Measurements from ENCODE around the gene MYF6. TPM values are rescaled to one million over a fixed set of nuclear protein-coding genes. Genes with fewer than 3 reads are reported as not detected.

The MYF6 gene
- total RNA-seq, 4 donors from 2014 or later, result not detected

- H3K36me3 ChIP-seq, result no peaks in the 10 kb centered on the region
- WGBS, result 93% methylated on average over 1 of the region's 1 CpG
- TF ChIP-seq, protein P1, sequence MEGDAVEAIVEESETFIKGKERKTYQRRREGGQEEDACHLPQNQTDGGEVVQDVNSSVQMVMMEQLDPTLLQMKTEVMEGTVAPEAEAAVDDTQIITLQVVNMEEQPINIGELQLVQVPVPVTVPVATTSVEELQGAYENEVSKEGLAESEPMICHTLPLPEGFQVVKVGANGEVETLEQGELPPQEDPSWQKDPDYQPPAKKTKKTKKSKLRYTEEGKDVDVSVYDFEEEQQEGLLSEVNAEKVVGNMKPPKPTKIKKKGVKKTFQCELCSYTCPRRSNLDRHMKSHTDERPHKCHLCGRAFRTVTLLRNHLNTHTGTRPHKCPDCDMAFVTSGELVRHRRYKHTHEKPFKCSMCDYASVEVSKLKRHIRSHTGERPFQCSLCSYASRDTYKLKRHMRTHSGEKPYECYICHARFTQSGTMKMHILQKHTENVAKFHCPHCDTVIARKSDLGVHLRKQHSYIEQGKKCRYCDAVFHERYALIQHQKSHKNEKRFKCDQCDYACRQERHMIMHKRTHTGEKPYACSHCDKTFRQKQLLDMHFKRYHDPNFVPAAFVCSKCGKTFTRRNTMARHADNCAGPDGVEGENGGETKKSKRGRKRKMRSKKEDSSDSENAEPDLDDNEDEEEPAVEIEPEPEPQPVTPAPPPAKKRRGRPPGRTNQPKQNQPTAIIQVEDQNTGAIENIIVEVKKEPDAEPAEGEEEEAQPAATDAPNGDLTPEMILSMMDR (IDR thresholded peaks at IDR 0.05), result no peak
- TF ChIP-seq EP300 (IDR thresholded peaks at IDR 0.05), result no peak
- TF ChIP-seq POLR2A (IDR thresholded peaks at IDR 0.05), result no peak
- TF ChIP-seq POLR2AphosphoS5 (IDR thresholded peaks at IDR 0.05), result no peak
Measured at GRCh38 chr12:80677994-80678393, 29.4 kb upstream of the MYF6 start.

DNA sequence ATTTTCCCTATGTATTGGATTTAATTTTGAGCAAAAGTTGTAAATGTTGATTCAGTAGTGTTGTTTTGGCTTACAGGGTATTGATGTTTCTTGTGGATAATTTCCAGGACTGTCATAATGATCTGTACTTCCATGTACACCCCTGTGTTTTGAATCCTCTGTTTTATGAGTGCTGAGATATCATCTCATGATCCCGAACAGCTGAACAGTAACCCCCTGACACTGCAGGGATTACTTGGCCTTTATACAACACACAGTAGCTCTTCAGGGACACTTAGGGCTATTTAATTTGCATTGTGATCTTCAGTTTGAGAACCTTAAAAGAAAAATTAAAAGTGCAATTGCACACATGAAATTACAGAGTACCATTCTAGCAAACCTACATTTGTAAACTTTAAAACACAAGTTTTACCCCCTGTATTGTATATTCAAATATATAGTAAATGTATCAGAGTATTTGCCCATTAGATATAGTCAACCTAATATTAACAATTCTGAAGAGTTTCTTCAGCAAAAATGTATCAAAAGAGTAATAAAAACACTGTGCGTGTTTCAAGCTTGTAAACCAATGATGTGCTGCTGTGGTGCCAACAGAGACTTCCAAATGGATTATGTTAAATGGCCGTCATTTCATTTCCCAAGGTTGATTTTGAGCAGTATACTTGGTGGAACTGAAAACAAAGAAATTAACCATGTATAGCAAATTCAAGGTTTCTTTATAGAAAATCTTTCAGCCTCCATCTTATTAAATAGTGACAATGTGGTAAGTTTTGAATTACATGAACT is 27.9 kb upstream of the MYF6 start:
- 83% methylated on average over 3 of the region's 3 CpGs for WGBS
- TF ChIP-seq POLR2AphosphoS5 (IDR thresholded peaks at IDR 0.05) (no peak), EP300 (IDR thresholded peaks at IDR 0.05) (no peak), POLR2A (IDR thresholded peaks at IDR 0.05) (no peak)
- TF ChIP-seq, protein P1 (IDR thresholded peaks at IDR 0.05), result no peak
- Histone ChIP-seq H3K27ac (no peak overlapping the region), H3K27me3 (no peaks in the 10 kb centered on the region), H3K36me3 (no peaks in the 10 kb centered on the region), H3K4me3 (no peak overlapping the region), H3K9me3 (no peaks in the 10 kb centered on the region), H3K4me1 (no peaks in the 10 kb centered on the region)
- no peak for DNase-seq (ENCODE audit: low spot score in 2 of 2)

More at GRCh38 chr12:80677994-80678393, 29.4 kb upstream of the MYF6 start:
- Histone ChIP-seq H3K4me1 (no peaks in the 10 kb centered on the region), H3K27me3 (no peaks in the 10 kb centered on the region), H3K9me3 (no peaks in the 10 kb centered on the region), H3K4me3 (no peak overlapping the region), H3K27ac (no peak overlapping the region)
- no peak for DNase-seq (ENCODE audit: low spot score in 2 of 2)

DNA sequence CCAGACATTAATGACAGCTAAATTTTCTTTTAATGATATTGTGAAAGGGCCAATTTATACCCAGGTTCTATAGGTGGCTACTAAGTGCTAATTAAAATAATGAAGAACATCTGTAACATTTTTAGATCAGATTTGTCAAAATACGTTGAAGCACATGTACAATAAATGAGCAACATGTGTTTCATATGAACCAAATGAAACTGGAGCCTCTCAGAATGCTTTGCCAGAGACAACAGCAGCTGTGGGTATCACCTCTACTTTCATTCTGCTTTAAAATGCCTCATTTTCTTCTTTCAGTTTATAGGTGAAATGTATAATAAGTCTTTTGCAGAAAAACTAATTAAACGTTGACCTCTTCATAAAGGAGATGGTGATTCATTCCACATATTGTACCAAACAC is 26.1 kb upstream of the MYF6 start:
- no peak for DNase-seq (ENCODE audit: low spot score in 2 of 2)
- Histone ChIP-seq H3K27me3 (no peaks in the 10 kb centered on the region), H3K27ac (no peak overlapping the region), H3K4me3 (no peak overlapping the region), H3K4me1 (no peaks in the 10 kb centered on the region), H3K9me3 (no peaks in the 10 kb centered on the region), H3K36me3 (no peaks in the 10 kb centered on the region)
- 59% methylated on average over 2 of the region's 2 CpGs for WGBS
- TF ChIP-seq EP300 (IDR thresholded peaks at IDR 0.05) (no peak), POLR2AphosphoS5 (IDR thresholded peaks at IDR 0.05) (no peak), POLR2A (IDR thresholded peaks at IDR 0.05) (no peak)
- TF ChIP-seq, protein P1 (IDR thresholded peaks at IDR 0.05), result no peak

DNA sequence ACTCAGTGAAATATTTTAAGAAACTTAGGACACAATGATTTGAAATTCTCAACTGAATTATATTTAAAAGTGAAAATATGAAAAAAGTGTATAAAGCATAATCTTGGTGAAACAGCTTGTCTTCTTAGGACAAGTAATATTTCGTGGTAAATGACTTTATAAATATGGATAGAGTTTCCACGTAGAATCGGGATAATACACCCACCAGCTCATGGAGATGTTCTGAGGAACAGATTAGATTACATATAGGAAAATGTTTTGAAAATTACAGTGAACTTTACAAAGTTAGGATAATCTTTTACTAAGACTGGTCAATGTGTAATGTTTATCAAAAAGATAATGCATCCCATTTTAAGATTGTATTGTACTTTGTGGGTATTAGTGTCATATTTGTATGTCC is 25.6 kb upstream of the MYF6 start:
- WGBS, result 80% methylated on average over 3 of the region's 3 CpGs
- no peaks in the 10 kb centered on the region for H3K4me1 ChIP-seq
- no peaks in the 10 kb centered on the region for H3K27me3 ChIP-seq
- no peaks in the 10 kb centered on the region for H3K36me3 ChIP-seq
- no peaks in the 10 kb centered on the region for H3K9me3 ChIP-seq
- no peak for DNase-seq (ENCODE audit: low spot score in 2 of 2)
- H3K4me3 ChIP-seq, result no peak overlapping the region
- H3K27ac ChIP-seq, result no peak overlapping the region
- TF ChIP-seq EP300 (IDR thresholded peaks at IDR 0.05), result no peak

- DNase-seq (ENCODE audit: low spot score in 2 of 2), result no peak
- TF ChIP-seq, protein P1 (IDR thresholded peaks at IDR 0.05), result no peak
- H3K27ac ChIP-seq, result no peak overlapping the region
- no peaks in the 10 kb centered on the region for H3K9me3 ChIP-seq
- WGBS, result 43% methylated on average over 7 of the region's 7 CpGs
- H3K36me3 ChIP-seq, result no peaks in the 10 kb centered on the region
- no peaks in the 10 kb centered on the region for H3K4me1 ChIP-seq
- H3K4me3 ChIP-seq, result no peak overlapping the region
- H3K27me3 ChIP-seq, result no peaks in the 10 kb centered on the region
Measured at GRCh38 chr12:80684077-80684495, 23.3 kb upstream of the MYF6 start.

GRCh38 chr12:80690090-80690489 is 17.3 kb upstream of the MYF6 start:
- TF ChIP-seq, protein P1 (IDR thresholded peaks at IDR 0.05), result no peak
- TF ChIP-seq POLR2AphosphoS5 (IDR thresholded peaks at IDR 0.05) (no peak), EP300 (IDR thresholded peaks at IDR 0.05) (no peak), POLR2A (IDR thresholded peaks at IDR 0.05) (no peak)
- Histone ChIP-seq H3K4me1 (no peaks in the 10 kb centered on the region), H3K4me3 (no peak overlapping the region), H3K36me3 (no peaks in the 10 kb centered on the region), H3K9me3 (no peaks in the 10 kb centered on the region), H3K27me3 (no peaks in the 10 kb centered on the region), H3K27ac (no peak overlapping the region)
- 86% methylated on average over 1 of the region's 1 CpG for WGBS
- no peak for DNase-seq (ENCODE audit: low spot score in 2 of 2)

All from suprapubic skin (tissue), 4 donors.